Fibroblast of skin of scalp (primary cell): ENCODE results near the gene OR2V1. TPM values are rescaled to one million over a fixed set of nuclear protein-coding genes. Genes with fewer than 3 reads are reported as not detected.
A peak's percentile ranks its signal among the peaks of the same experiment; 100 is the strongest.
"Not testable (repeated sequence)": the region's sequence is repeated elsewhere in the genome, so short reads cannot be mapped to it uniquely, and the experiment has no call there.

Experiments
- DNase-seq: peaks from one replicate; pipeline ENCODE4 v3.0.0-alpha.2; 2013
- polyA plus RNA-seq, 2 experiments: library from polyadenylated mRNA; unstranded; fragments of 120-200 nt; gene quantifications; one replicate each; pipeline ENCODE4 v1.2.1, GENCODE V29; 2013; ENCODE audit not compliant: insufficient read length in 2 of 2

Gene OR2V1
- not detected for polyA plus RNA-seq (2013, experiment 1 of 2; ENCODE audit: insufficient read length)
- polyA plus RNA-seq (2013, experiment 2 of 2; ENCODE audit: insufficient read length): not detected

GRCh38 chr5:181130832-181131496 lies at the start of gene OR2V1:
OR2V1 (minus strand) TSS chr5:181131169; CDS start chr5:181125304, 5,865 bp downstream.
- DNase-seq: no peak

- DNase-seq: not testable (repeated sequence)
Measured at GRCh38 chr5:181177559-181177958, 46.6 kb upstream of the OR2V1 start.

GRCh38 chr5:181176254-181176952 lies 45.4 kb upstream of the OR2V1 start:
- DNase-seq: no peak

- DNase-seq: peak; percentile 66
Measured at GRCh38 chr5:181173420-181174342, 42.7 kb upstream of the OR2V1 start.

- DNase-seq: no peak
Measured at GRCh38 chr5:181173027-181173419, 42.1 kb upstream of the OR2V1 start.

- no peak for DNase-seq
Measured at GRCh38 chr5:181171782-181172181, 40.8 kb upstream of the OR2V1 start.

GRCh38 chr5:181170996-181171395 lies 40.0 kb upstream of the OR2V1 start:
- peak; percentile 18 for DNase-seq

- no peak for DNase-seq
Measured at GRCh38 chr5:181170237-181170825, 39.4 kb upstream of the OR2V1 start.

GRCh38 chr5:181169459-181170236 lies 38.7 kb upstream of the OR2V1 start:
- DNase-seq: peak; percentile 79

- DNase-seq: no peak
Measured at GRCh38 chr5:181168595-181169118, 37.7 kb upstream of the OR2V1 start.

- DNase-seq: peak; percentile 12
Measured at GRCh38 chr5:181167814-181168488, 37.0 kb upstream of the OR2V1 start.

GRCh38 chr5:181166812-181167733 lies 36.1 kb upstream of the OR2V1 start:
- DNase-seq: peak; percentile 15

- DNase-seq: peak; percentile 65
Measured at GRCh38 chr5:181164076-181164952, 33.3 kb upstream of the OR2V1 start.

- no peak for DNase-seq
Measured at GRCh38 chr5:181163487-181164075, 32.6 kb upstream of the OR2V1 start.

GRCh38 chr5:181161534-181162175 lies 30.7 kb upstream of the OR2V1 start:
- DNase-seq: no peak

- DNase-seq: peak; percentile 71
Measured at GRCh38 chr5:181160755-181161533, 30.0 kb upstream of the OR2V1 start.
